Measurements from ENCODE around the gene MAGI3.

MAGI3 gene

DNA sequence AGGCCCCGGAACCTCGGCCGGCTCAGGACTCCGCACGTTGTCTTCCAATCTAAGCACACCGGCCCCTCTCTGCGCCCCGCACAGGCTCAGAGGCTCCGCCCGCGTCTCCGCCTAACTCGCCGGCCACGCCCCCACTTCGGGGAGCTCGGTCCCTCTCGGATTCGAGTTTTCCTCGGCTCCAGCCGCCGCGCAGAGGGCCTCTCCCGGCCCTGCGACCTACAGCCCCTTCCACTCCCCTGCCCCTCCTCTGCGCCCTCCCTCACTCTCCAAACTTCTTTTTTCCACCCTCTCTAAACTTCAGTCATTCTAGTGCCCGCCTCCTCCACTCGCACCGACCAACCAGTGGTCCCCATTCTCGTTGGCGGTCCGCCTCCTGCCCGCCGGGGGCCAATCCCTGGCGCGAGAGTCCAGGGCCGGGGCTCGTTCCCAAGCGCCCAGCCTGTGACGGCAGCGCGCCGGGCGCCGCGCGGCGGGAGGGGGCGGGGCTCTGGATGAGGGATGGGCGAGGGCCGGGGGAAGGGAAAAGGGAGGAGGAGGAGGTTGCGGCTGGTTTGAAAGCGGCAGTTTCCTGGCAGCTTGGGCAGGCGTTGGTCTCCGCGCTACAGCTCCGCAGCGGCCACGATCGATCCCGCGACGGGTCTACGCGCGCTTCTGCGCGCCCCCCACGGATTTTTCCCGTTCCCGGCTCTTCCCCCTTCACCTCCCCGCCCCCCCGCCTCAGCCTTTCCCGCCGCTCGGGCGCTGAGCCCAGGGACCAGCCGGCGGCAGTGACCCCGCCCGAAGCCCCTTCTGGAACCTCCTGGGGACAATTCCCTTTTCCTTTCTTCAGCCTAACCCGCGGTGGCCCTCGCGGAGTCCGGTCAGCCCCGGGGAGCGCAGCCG lies at the start of gene MAGI3:
Gene MAGI3, plus strand, starts transcription at position 563 of the 882 bp plus-strand sequence. CDS start 519 bp downstream, outside the sequence.
- DNase-seq: peak; percentile 98

- DNase-seq: no peak
Measured at GRCh38 chr1:113353580-113353979, 36.7 kb upstream of the MAGI3 start.

DNA sequence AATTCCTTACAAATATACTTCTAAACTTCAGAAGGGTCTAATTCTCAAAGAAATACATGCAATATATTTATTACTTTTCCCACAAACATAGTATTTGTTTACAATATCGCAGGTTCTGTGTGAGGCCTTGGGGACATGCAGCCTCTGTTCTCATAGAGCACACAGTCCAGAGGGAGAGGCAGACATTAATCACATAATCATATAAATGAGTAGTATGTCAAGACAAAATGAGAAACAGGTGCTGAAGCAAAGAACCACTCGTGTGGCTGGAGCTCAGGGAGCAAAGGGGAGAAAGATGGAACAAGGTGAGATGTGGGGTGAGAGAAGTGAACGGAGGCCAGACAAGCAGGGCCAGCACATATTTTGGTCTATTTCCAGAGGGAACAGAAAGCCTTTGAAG lies 26.4 kb upstream of the MAGI3 start:
- no peak for DNase-seq

DNA sequence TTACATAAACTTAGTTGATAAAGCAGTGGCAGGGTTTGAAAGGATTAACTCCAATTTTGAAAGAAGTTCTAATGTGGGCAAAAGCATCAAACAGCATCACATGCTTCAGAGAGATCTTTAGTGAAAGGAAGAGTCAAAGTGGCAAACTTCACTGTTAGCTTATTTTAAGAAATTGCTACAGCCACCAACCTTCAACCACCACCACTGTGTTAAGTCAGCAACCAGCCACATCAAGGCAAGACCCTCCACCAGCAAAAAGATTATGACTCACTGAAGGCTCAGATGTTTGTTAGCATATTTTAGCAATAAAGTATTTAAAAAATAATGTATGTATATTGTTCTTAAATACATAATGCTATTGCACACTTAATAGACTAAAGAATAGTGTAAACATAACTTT lies 21.3 kb upstream of the MAGI3 start:
- DNase-seq: no peak

- no peak for DNase-seq
Measured at GRCh38 chr1:113369699-113370098, 20.6 kb upstream of the MAGI3 start.

- no peak for DNase-seq
Measured at GRCh38 chr1:113370868-113371267, 19.4 kb upstream of the MAGI3 start.

- no peak for DNase-seq
Measured at GRCh38 chr1:113372546-113372945, 17.8 kb upstream of the MAGI3 start.

GRCh38 chr1:113373644-113374043 lies 16.7 kb upstream of the MAGI3 start:
- DNase-seq: no peak

- no peak for DNase-seq
Measured at GRCh38 chr1:113375878-113376277, 14.4 kb upstream of the MAGI3 start.

GRCh38 chr1:113380075-113380474 lies 10.2 kb upstream of the MAGI3 start:
- DNase-seq: no peak

- no peak for DNase-seq
Measured at GRCh38 chr1:113388017-113388620, 2.2 kb upstream of the MAGI3 start.

- no peak for DNase-seq
Measured at GRCh38 chr1:113388621-113389358, 1.5 kb upstream of the MAGI3 start.

- no peak for DNase-seq
Measured at GRCh38 chr1:113389359-113389952, 859 bp upstream of the MAGI3 start.

- DNase-seq: no peak
Measured at GRCh38 chr1:113390871-113391648, 745 bp downstream of the MAGI3 start.

DNA sequence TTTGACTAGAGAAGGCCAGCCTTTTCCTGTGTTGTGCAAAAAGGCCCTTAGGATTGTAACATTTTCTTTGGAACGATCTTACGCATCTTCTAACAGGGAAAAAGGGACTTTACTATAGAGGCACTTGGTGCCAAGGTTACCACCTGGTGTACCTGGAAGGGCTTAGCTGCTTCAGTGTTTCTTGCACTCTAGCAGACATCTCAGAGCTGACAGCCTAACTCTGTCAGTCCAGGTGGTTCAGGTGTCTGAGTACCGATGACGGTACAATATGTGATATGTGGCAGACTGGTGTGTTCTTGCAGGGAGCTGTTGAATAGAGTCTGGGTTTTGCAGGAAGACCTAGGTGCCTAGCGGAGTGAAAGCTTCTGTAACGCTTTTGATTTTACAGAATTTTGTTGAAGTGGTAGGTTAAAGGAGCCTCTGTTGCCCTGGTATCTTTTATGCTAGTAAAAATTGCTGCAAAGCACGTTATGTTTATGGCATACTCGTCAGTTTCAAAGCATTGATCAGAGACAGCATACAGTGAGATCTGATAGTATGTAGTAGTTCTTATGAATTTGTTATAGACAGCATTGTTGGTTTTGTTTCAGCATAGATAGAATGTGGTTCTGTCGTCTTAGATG lies 1.4 kb downstream of the MAGI3 start:
- DNase-seq: peak; percentile 42

DNA sequence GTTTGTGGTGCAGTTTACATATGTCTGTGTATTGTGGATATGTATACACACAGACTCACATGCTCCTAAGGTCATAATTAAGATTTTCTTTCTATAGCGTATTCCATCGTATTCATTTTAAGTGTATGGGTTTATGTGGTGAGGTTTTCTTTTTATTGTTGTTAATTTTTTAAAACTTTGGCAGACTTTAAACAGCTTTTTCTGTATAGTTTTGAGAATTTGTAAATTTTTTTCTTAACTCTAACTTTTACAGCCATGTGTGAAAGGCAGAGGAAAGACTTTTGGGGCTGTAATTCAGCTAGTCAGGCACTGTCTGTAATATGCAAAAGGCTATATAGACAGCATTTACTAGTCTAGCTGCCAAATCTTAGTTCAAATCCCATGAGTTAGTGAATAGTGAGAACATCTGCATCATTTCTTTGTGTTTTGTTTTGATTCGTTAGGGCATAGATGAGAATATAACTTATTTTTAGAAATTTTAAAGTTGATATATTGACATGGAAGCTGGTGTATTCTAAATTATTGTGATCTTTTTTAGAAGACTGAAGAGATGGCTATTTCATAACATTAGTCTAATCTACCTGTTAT lies 2.3 kb downstream of the MAGI3 start:
- no peak for DNase-seq

DNA sequence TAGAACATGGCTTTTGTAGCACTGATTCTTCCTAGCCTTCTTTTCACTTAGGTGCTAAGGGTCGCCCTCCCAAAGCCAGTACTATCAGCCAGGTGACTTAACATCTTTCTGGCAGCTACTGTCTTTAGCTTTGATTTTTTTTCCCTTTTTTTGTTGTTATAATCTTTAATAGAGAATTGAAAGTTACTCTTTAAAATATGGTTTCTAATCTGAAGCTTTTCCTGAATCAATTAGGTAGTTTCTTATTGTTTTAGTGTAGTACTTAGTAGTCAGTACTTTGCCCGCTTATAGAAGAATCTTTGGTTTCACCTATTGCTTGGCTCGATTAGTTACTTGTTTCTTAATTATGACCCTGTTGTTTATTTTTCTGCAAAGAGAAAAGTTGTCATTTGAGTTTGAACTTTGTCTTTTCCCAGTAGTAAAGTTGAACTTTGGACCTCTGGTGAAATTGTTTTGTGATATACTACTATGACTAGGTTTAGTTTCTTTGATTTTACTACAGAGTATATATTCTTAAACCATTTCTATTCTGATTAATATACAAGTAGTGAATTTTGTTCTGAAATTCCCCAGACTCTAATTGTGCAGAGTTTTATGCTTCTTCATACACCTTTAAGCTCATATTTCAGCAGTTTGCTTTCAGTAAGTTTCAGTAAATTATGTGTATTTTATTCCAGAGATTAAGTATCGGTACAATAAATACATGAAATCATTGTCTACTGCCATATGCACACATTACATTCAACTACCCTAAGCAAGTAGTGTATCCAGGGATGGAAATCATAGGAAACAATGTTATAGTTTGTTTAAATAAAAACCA lies 3.9 kb downstream of the MAGI3 start:
- DNase-seq: no peak

- no peak for DNase-seq
Measured at GRCh38 chr1:113394863-113395259, 4.5 kb downstream of the MAGI3 start.

DNA sequence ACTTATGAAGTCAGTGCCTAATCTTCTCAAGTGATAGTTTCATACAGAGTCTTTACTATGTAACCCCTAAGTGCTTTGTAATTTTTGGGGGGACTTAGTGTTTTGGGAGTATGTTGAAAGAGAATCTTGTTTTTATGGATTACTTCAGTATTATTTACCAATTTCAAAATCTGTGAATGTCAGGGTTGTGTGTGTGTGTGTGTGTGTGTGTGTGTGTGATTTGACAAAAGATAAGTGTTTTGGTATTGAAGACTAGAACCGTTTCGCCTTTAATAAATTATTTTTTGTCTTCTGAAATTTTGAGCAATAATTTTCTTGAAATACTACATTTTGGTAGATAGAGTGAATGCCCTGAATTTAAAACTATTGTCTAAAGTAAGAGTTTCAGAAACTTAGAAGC lies 5.8 kb downstream of the MAGI3 start:
- DNase-seq: no peak

DNA sequence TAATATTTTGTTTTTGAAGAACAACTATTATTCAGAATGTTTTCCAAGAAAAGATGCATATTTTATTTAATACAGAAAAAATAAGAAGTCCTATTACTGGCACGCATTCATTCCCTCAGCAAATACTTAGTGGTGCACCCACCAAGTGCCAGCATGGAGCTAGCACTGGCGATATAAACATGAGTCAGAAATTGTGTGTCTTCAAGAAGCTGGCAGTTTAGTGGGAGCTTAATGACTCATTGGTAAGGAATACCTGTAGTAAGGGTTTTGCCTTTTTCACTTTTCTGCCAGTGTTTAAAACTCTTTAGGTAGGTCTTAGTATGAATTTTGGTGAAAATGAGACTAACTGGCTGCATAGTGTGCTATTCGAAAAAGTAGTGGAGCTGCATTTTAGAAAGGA lies 6.3 kb downstream of the MAGI3 start:
- no peak for DNase-seq

Data from NCI-H1105 (cell line).